ENCODE measurements around the gene ATXN1. TPM values are rescaled to one million over a fixed set of nuclear protein-coding genes. Genes with fewer than 3 reads are reported as not detected.
"Not testable (repeated sequence)": the region's sequence is repeated elsewhere in the genome, so short reads cannot be mapped to it uniquely, and the experiment has no call there.

The ATXN1 gene
- total RNA-seq, 1 donor from 2014 or later: 71.2 TPM

DNA sequence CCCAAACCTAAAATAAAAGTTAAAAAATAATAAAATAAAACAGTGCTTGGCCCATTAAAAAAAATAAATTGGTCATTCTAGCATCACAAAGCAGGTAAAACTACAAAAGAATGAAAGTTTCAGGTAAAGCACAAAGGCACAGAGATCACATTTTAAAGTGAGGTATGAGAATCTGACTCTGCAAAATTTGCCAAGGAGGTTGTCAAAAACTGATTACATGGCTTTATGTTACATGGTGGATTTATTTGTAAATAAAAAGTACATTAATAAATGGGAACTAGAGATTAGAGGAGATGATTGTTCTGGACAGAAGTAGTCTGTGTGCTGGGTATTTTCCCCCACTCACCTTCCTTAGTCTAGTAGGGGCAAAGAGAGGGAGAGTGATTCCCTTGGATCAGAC is 24.2 kb upstream of the ATXN1 start:
- H3K27ac ChIP-seq: no peak overlapping the region
- no peaks in the 10 kb centered on the region for H3K27me3 ChIP-seq
- no peak overlapping the region for H3K4me3 ChIP-seq
- intact Hi-C loops (cut with DNase I): no loop called here
- H3K9me3 ChIP-seq: no peaks in the 10 kb centered on the region
- H3K4me1 ChIP-seq: no peaks in the 10 kb centered on the region
- H3K36me3 ChIP-seq: no peaks in the 10 kb centered on the region
- no peak for DNase-seq
- no peak for ATAC-seq
- no peak for TF ChIP-seq CTCF (IDR thresholded peaks at IDR 0.05)

GRCh38 chr6:16784957-16785356 is 23.7 kb upstream of the ATXN1 start:
- H3K4me3 ChIP-seq; DNase-seq; H3K27me3 ChIP-seq; H3K9me3 ChIP-seq; H3K36me3 ChIP-seq; H3K4me1 ChIP-seq; ATAC-seq; intact Hi-C loops (cut with DNase I); H3K27ac ChIP-seq: not testable (repeated sequence)

DNA sequence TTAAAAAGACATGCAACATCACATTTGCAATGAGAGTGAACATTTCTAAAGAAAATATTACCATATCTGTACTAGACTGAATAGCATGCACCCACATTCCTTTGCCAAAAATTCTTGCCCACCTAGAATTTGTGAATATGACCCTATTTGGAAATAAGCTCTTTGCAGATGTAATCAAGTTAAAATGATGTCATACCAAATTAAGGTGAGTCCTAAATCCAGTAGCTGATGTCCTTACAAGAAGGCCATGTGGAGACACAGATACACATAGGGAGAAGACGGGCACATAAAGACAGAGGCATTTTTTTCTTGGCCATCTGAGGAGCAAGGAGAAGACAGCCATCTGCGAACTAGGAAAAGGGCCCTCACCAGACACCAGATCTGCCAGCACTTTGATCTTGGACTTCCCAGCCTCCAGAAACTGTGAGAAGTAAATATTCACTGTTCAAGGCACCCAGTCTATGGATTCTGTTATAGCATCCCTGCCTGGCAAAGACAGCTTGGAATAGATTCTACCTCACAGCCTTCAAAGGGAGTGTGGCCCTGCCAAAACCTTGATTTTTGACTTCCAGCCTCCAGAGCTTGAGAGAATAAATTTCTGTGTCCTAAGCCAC is 22.8 kb upstream of the ATXN1 start:
- no peak for DNase-seq
- H3K4me3 ChIP-seq: no peak overlapping the region
- H3K4me1 ChIP-seq: no peaks in the 10 kb centered on the region
- no peaks in the 10 kb centered on the region for H3K36me3 ChIP-seq
- no peak for TF ChIP-seq CTCF (IDR thresholded peaks at IDR 0.05)
- H3K9me3 ChIP-seq: no peaks in the 10 kb centered on the region
- H3K27me3 ChIP-seq: no peaks in the 10 kb centered on the region
- ATAC-seq: no peak
- H3K27ac ChIP-seq: no peak overlapping the region
- intact Hi-C loops (cut with DNase I): no loop called here

- Histone ChIP-seq H3K9me3 (no peaks in the 10 kb centered on the region), H3K27me3 (no peaks in the 10 kb centered on the region), H3K36me3 (no peaks in the 10 kb centered on the region), H3K4me3 (no peak overlapping the region), H3K27ac (no peak overlapping the region), H3K4me1 (no peaks in the 10 kb centered on the region)
- DNase-seq (no peak), ATAC-seq (no peak)
- intact Hi-C loops (cut with DNase I): no loop called here
- no peak for TF ChIP-seq CTCF (IDR thresholded peaks at IDR 0.05)
Measured at GRCh38 chr6:16783509-16783908, 22.2 kb upstream of the ATXN1 start.

DNA sequence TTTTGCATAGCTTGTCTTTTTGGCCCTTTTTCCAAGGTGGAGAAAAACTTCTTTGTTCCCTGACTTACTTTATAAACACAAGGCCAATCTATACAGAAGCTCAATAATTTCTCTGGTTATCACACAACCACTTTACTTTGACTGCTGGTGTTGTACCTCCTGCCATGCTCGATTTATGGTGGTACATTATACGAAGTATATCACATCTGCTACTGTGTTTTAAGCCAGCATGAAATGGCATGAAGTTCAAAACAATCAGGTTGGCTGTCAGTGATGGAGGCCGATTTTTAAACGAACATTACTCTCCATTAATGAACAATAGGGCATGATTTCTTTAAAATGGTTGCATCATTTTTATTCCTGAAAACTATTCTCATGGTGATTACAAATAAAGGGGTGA is 21.0 kb upstream of the ATXN1 start:
- H3K36me3 ChIP-seq: no peaks in the 10 kb centered on the region
- H3K27me3 ChIP-seq: no peaks in the 10 kb centered on the region
- no peak overlapping the region for H3K27ac ChIP-seq
- H3K9me3 ChIP-seq: no peaks in the 10 kb centered on the region
- H3K4me3 ChIP-seq: no peak overlapping the region
- TF ChIP-seq CTCF (IDR thresholded peaks at IDR 0.05): no peak
- H3K4me1 ChIP-seq: no peaks in the 10 kb centered on the region
- ATAC-seq (no peak), DNase-seq (no peak)
- intact Hi-C loops (cut with DNase I): no loop called here

GRCh38 chr6:16781348-16782169 is 20.3 kb upstream of the ATXN1 start:
- ATAC-seq: no peak
- intact Hi-C loops (cut with DNase I): no loop called here
- H3K27me3 ChIP-seq: no peaks in the 10 kb centered on the region
- DNase-seq: no peak
- H3K27ac ChIP-seq: no peak overlapping the region
- no peaks in the 10 kb centered on the region for H3K36me3 ChIP-seq
- no peak overlapping the region for H3K4me3 ChIP-seq
- no peak for TF ChIP-seq CTCF (IDR thresholded peaks at IDR 0.05)
- H3K9me3 ChIP-seq: no peaks in the 10 kb centered on the region
- no peaks in the 10 kb centered on the region for H3K4me1 ChIP-seq

Measured in upper lobe of right lung (tissue), 1 donor.